Adrenal gland (tissue), 5 donors: ENCODE measurements around the gene RBM47.

ENCODE experiments used
- POLR2A ChIP-seq, 2 donors: fragments of 450-650 bp; IDR thresholded peaks; one replicate each; pipeline ENCODE4 v1.6.1; 2017; ENCODE audit warnings: antibody characterized with exemption in 2 of 2, mild to moderate bottlenecking in 2 of 2, moderate library complexity in 1 of 2
- TF ChIP-seq, protein P1 (sequence below), 6 experiments: fragments of 450-650 bp in 4 of 6; fragments of 200-600 bp in 2 of 6; sonication (generic) in 1 of 6; IDR thresholded peaks; 1 replicate in 5 of 6; 2 replicates in 1 of 6; pipeline versions ENCODE4 v1.5.1 to v1.8.0; 2016 to 2021; ENCODE audit warnings: antibody characterized with exemption in 6 of 6, mild to moderate bottlenecking in 2 of 6, moderate library complexity in 1 of 6
- donor health status: DM: no; HTN: no; CAD: no.

DNA sequence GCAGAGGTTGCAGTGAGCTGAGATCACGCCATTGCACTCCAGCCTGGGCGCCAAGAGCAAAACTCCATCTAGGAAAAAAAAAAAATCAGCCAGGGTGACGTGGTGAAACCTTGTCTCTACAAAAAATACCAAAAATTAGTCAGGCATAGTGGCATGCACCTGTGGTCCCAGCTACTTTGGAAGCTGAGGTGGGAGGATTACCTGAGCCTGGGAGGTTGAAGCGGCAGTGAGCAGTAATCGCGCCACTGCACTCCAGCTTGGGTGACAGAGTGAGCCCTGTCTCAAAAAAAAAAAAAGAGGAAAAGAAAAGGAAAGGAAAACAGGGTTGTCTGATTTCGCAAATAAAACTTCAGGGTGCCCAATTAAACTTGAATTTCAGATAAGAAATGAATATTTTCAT, 106.1 kb downstream of the RBM47 start:
- TF ChIP-seq, protein P1, sequence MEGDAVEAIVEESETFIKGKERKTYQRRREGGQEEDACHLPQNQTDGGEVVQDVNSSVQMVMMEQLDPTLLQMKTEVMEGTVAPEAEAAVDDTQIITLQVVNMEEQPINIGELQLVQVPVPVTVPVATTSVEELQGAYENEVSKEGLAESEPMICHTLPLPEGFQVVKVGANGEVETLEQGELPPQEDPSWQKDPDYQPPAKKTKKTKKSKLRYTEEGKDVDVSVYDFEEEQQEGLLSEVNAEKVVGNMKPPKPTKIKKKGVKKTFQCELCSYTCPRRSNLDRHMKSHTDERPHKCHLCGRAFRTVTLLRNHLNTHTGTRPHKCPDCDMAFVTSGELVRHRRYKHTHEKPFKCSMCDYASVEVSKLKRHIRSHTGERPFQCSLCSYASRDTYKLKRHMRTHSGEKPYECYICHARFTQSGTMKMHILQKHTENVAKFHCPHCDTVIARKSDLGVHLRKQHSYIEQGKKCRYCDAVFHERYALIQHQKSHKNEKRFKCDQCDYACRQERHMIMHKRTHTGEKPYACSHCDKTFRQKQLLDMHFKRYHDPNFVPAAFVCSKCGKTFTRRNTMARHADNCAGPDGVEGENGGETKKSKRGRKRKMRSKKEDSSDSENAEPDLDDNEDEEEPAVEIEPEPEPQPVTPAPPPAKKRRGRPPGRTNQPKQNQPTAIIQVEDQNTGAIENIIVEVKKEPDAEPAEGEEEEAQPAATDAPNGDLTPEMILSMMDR (IDR thresholded peaks at IDR 0.05), result no peak
- TF ChIP-seq POLR2A (IDR thresholded peaks at IDR 0.05), result no peak
